Small intestine (tissue), 4 donors: ENCODE results near the gene FCRL5. TPM values are rescaled to one million over a fixed set of nuclear protein-coding genes. Genes with fewer than 3 reads are reported as not detected.

Source experiments
- polyA plus RNA-seq, 4 donors: library from polyadenylated mRNA; stranded (reverse) in 3 of 4; unstranded in 1 of 4; fragments of 200-250 nt in 3 of 4; fragments of 120-200 nt in 1 of 4; gene quantifications; one replicate each; pipeline versions ENCODE4 v1.2.1 to v1.2.3, GENCODE V29; 2013
- donor health status: healthy with polysubstance abuse.
- donor health status: Bipolar disorder and iron deficiency.
- donor health status: healthy.

Gene FCRL5
- polyA plus RNA-seq, 4 donors: 0.22 to 2.7 (median 1.1) TPM

Other genes starting within 250 kb of the FCRL5 start
- under 1 TPM in 2 of 4 donors, not detected in 2; 0.09 to 0.21 TPM for gene FCRL4, start 45.6 kb upstream of the FCRL5 start, polyA plus RNA-seq
- gene FCRL3, start 148.3 kb upstream of the FCRL5 start, polyA plus RNA-seq: under 1 TPM in 3 of 4 donors, not detected in 1; 0.21 to 0.48 (median 0.27) TPM
- gene FCRL2, start 224.6 kb upstream of the FCRL5 start, polyA plus RNA-seq: 1 to 10 TPM in 1 of 4 donors, under 1 TPM in 2, not detected in 1; 0.56 to 1.1 (median 0.88) TPM